T follicular helper cell (primary cell): ENCODE data around the gene ANKRD6.

Source experiments
- DNase-seq: peaks from one replicate; pipeline ENCODE4 v3.0.0-alpha.2; 2020; ENCODE audit warnings: low read depth

ANKRD6 gene

DNA sequence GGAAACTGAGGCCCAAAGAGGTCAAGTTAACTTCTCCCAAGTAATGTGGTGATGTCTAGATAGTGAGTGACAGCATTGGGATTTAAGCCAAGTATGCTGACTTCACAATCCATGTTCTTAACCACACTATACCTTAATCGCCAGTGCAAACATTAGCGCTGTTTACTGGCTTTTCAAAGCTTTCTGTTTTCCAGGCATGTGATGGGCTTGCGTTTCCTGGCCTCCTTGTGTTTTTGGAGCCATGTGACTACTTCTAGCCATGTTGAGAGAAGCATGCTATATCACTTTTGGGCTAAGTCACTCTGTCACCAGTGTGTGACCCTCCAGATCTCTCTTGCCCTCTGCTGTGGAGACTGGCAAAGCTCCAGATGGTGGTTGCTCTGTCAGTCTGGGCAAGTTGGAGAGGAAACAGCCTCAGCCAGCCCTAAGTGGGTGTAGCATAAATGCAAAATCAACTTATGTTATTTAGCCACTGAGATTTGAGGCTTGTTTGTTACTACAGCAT, 76.9 kb downstream of the ANKRD6 start:
- no peak for DNase-seq

DNA sequence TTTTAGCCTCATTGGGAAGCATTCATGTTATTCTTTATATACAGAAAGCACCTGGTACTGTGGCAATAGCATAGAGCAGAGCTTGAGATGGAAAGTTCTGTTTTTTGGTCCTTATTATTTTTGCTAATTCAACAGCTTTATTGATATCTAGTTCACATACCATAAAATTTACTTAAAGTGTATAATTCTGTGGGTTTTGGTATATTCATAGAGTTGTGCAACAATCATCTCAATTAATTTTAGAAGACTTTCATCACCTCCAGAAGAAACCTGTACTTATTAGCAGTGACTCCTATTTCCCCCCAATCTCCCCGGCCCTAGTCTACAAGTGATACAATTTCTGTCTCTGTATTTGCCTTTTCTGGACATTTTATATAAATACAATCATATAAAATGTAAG, 77.4 kb downstream of the ANKRD6 start:
- DNase-seq: no peak

DNA sequence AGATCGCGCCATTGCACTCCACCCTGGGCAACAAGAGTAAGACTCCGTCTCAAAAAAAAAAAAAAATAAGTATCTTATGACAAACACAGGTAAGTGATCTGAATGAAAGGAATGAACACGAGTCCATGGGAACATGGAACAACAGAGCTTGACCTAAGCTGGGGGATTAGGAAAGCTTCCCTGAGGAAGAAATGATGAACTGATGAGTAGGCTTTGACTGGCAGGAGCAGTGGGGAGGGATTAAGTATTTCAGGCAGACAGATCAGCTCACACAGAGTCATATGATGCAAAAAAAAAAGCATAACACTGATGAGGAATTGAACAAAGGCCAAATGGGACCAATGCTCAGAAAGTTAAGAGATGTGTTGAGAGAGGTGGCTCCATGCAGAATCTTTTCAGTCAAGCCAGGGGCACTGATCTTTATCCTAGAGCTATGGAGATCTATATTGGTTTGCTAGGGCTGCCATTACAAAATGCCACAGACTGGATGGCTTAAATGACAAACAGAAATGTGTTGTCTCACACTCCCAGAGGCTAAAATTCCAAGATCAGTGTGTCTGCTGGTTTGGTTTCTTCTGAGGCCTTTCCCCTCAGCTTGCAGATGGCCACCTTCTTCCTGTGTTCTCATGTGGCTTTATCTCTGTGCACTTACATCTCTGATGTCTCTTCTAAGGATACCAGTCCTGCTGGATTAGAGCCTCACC, 85.6 kb downstream of the ANKRD6 start:
- no peak for DNase-seq

DNA sequence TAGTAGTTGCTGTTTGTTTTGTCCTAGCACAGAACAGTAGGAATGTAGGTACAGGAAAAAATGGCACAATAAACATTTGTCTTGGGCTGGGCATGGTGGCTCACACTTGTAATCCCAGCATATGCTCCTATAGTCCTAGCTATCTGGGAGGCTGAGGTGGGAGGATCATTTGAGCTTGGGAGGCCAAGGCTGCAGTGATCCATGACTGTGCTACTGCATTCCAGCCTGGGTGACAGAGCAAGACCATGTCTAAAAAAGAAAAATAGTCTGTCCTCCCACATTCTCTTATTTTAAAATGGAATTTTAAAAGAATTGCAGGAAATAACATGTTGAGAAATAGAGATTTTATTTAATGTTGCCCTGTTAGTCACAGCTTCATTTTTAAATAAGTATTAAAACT, 87.8 kb downstream of the ANKRD6 start:
- no peak for DNase-seq

DNA sequence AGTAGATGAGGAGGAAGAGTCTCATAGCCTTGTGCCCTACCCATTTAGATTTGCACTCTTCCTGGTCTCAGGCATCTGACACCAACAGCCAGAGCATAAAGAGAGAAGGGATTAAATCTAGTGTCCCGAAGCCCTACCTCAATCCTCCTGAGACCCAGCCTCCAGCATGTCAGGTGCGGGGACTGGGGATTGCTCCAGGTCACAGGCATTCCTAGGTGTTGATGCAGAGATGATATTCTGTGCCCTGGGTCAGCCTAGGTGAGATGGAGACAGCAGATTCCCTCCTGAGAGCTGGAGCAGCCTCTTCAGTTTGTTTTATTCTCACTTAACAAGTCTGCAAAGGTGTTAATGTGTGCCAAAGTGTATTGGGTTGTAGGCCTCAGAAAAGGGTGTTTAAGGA, 89.8 kb downstream of the ANKRD6 start:
- DNase-seq: no peak

DNA sequence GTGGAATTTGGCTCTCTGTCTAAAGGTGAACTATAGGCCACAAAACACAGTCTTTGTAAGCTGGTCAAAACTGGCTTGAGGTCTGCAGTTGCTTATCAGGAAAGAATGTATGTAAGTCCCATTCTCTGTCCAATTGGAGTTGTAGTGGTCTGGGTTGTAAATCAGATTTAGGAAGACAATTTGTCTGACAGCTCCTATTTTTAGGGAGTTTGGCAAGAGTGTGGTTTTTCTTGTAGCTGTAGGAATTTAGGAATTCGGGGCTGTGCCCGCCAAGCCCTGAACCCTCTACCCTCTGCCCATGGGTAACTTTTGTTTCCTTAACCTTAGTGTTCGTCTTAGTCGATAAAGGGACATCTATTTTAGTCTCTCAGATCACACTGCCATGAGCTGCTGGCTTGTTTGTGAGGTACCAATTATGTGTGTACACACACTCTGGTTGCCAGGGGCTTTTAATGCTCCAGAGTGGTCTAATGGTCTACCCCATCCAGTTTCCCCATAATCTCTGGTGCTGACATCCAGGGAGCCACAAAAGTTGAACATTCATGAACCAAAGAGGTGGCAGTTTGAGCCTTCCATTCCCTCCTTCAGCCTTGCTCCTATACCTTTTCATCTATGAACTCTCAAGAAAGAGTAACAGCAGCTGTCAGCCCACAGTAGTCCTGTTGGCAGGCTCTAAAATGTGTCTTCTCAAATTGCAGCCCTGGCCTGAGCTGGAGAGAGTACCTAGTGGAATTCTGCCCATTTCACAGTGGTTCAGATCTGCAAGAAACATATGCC, 93.0 kb downstream of the ANKRD6 start:
- no peak for DNase-seq

DNA sequence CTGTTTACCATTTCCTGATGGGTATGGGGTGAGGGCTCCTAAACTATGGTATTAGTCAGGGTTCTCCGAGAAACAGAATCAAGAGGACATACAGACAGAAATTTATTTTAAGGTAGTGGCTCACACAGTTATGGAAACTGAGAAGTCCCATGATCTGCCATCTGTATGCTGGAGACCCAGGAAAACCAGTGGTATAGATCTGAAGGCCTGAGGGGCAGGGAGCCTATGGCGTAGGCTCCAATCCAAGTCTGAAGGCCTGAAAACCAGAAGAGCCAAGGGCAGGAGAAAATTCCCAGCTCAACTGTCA, 93.6 kb downstream of the ANKRD6 start:
- no peak for DNase-seq

DNA sequence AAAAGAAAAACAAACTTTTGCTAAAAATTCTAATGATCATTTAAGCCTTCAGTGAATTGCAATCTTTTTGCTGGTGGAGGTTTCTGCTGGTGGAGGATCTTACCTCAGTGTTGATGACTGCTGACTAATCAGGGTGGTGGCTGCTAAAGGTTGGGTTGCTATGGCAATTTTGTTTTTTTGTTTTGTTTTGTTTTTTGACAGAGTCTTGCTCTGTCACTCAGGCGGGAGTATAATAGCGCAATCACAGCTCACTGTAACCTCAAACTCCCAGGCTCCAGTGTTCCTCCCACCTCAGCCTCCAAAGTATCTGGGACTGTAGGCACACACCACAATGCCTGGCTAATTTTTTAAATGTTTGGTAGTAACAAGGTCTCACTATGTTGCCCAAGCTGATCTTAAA, 94.7 kb downstream of the ANKRD6 start:
- no peak for DNase-seq

DNA sequence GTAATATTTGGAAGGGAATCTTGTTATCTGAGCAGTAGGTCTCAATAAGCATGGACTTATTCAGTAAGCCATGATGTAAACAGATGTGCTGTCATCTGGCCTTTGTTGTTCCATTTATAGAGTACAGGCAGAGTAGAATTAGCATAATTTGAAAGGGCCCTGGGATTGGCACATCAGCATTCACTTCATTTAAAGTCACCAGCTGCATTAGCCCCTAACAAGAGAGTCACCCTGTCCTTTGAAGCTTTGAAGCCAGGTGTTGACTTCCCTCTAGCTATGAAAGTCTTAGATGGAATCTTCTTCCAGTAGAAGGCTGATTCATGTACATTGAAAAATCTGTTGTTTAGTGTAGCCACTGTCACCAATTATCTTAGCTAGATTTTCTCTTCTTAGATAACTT, 95.9 kb downstream of the ANKRD6 start:
- no peak for DNase-seq

DNA sequence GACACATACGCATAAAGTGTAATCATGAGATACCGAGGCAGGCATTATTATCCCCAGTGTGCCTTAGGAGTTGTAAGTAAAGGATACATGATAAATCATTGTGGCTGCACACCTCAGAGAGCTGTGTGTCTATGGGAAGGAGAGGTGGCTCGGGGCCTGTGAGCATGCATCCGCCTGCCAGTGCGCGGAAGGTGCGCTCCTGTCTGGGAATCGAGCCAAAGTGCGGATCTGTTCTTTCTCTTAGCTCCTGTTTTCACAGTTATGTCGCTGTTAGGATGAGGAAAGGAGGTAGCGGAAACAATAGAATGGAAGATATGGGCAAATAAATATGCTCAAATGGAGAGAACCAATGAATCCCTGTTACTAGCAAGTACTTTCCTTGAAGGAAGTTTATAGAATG, 98.0 kb downstream of the ANKRD6 start:
- no peak for DNase-seq

DNA sequence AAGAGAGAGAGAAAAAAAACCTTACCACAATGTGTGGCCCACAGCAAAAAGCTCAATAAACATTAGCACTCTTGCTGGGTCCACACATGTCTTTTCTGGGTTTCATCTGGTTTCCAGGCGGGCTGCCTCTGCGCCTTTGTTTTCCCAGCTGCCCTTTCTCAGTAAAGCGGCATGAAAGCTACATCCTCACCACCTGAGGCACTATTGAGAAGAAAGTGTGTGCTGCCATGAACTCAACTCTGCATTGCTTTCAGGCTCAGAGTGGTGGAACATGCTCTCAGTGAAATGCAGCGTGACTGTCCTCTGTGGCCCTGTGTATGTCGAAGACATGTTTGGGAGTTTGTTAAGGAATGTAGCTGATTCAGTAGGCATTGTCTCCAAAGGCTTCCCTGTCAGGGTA, 103.3 kb downstream of the ANKRD6 start:
- DNase-seq: no peak

DNA sequence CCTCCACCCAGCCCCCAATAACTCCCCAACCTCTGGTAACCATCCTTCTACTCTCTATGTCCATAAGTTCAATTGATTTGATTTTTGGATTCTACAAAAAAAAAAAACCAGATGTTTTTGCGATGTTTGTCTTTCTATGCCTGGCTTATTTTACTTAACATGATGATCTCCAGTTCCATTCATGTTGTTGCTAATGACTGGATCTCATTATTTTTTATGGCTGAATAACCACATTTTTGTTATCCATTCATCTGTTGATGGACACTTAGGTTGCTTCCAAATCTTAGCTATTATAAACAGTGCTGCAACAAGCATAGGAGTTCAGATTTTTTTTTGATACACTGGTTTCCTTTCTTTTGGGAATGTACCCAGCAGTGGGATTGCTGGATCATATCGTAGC, 106.8 kb downstream of the ANKRD6 start:
- DNase-seq: no peak

DNA sequence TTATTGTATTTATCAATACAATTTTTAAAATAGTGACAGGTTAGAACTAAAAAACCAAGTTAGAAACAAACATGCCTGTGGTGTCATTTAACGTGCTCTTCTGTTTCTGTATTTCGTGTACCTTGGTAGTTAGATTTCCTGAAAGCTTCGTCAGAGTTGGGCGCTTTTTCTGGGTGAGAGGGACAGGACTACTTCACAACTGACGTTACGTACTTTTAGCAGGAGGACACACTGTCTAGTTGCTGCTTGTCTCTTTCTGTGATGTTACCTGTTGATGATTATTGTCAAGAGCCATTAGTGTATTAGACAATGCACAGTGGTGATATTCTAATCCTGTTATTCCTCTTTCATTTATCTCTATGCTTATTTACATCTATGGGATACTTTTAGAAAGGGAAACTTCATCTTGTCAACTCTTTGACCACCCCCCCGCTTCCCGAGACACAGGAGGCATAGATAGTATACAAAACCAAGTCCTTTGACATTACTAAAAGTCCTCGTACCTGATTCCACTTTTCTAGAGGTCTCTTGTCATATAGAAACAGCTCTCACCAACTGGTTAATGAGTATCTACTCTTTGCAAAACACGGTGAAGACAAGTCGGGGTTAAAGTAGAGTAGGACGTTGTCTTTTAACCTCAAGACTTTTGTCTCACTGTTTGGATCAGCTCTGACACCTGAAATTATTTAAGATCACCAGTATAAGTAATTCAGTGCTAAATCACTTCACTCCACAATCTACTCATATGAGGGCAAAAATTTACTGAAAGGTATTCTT, 109.3 kb downstream of the ANKRD6 start:
- DNase-seq: no peak

DNA sequence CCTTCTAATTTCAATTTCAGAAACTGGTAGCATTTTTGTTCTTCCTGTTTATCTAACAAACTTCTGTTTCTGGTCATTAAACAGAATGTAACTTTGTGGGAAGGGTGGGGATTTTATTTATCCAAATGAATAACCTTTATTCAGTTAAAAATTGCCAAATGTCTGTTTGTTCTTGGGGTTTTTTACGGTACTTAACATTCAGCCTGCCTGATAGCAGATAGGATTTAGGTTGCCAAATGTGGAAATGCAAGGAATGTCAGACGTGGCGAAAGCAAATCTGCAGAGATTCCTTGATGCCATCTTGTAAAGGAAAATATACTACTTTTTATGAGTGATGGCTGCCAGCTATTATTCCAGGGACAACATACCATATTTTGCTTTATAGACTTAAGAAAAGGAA, 109.9 kb downstream of the ANKRD6 start:
- DNase-seq: no peak

DNA sequence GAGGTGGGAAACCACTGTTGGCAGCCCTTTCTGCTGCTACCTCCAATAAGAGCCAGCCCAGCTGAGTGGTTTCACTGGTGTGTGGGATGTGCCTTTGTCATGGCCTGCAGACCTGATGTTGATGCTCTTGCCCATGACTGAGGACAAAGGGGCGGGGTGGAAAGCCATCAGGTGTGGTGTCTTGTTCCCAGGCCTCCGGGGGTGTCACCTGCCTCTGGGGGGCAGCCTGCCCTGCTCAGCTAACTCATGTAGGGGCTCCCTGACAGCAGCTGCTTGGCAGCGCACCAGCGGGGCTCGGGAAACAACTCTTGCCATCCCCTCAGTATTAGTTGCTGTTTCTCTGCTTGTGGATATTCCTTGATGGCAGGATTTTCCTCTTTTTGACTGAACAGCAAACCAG, 114.3 kb downstream of the ANKRD6 start:
- DNase-seq: no peak

DNA sequence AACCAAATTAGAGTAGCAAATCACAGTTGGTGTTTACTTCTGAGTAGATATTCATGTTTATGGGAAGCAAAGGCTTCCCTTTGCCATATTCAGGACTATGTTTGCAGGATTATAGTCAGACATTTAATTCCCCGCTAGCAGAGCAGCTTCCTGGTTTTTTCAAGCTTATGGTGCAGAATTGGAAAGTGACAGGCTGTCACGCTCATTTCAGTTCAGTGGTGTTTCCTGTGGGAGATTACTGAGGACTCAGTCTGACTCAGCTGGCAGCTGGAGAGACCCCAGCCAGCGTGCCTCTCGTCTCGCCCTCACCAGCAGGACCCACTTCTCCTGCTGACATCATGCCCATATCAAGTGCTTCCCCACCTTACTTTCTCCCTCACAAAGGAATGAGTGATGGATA, 120.5 kb downstream of the ANKRD6 start:
- no peak for DNase-seq

DNA sequence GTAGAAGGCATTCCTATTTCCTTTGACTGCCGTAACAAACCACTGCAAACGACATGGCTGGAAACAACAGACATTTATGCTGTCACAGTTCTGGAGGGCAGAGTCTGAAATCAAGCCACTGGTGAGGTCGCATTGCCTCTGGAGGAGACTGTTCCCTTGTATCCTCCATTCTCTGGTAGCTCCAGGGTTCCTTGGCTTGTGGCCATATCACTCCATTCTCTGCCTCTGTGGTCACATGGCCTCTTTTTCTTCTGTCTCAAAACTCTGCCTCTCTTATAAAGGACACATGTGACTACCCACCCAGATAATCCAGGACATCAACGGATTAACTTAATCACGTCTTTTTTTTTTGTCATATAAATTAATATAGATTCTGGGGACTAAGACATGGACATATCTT, 121.2 kb downstream of the ANKRD6 start:
- DNase-seq: no peak

DNA sequence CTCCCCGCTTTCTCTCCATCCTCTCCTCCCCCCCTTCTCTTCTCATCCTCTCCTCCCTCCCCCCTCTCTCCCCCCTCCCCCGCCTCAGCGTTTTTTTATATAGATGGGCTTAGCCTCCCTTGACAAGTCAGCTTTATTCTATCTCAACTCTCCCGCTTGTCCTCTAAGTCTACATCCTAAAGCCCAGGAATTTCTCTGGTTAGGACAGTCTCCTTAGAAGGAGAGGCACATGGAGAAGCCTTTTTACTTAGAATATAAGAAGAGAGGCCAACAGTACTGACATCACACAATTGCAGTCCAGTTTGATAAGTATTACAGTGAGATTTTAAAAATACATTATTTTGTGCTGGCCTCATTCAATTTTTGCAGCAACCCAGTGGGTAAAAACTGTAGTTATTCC, 122.1 kb downstream of the ANKRD6 start:
- no peak for DNase-seq

DNA sequence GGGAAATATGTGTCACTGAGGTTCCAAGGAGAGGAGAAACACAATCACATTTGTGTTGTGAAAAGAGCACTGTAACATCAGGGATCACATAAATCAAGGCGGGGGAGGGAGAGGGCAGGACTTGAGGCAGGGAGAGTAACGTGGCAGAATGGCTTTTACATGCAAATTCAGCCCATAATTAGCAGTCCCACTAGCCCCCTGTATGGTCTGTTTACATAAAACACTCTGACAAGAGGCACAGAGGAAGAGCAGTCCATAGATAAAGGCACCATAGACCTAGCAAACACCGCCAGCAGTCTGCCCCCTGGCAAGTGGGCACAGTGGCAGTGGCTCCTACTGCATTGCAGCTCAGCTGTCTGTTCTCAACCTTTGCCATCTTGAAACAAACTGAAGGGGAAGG, 122.9 kb downstream of the ANKRD6 start:
- DNase-seq: no peak

DNA sequence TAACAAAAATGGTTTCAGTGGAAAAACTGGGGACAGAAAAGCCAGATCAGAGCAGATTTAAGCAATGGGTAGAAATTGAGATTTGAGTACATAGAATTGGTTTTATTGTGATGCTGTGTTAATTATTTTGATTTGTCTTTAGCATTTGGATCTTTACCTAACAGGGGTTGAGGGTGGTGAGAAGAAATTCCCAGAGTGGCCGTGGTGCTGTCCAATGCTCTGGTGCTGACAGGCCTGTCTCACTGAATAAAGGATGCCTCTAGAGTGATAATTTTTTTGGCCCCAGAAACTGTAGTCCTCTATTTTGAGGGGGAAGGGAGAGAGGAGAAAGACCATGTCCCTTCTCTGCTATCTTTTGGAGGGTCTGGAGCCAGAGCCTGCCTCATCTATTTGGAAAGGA, 126.5 kb downstream of the ANKRD6 start:
- no peak for DNase-seq

DNA sequence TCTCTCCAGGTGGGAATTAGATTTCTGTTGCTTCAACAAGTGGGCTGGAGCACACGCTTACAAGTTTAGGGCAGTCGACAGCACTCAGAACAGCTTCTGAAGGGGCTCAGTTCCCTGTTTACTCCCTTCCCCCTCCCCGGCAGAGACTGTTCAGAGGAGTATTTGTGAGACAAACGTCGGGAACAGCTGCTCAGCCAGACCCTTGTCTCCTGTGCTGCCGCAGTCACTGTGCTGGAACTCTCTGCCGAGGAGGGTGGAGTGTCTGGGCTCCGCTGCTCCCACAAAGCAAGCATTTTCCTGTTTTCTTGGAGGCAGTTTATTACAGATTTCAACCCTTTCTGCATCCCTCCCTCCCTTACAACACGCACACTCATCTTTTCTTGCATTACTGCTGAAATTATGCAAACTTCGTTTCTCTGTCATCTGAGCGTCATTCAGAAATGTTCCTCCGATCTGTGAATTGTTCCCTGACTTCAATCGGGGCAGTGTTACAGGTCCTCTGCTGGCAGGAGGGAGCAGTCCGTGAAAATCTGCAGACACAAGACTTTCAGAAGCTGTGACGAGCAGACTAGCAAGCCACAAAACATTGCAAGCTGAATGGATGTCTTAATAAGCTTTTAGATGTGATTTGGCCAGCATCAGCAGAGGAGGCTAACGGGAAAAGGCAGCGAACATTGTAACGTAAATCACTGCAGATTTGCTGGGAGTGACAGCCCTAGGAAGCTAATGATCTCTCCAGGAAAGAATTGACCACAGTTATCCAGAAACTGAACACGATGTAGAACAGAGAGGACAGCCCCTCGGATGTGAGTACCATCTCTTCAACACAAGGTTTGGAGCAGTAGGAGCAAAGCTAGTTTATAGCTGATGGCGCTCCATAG, 129.4 kb downstream of the ANKRD6 start:
- no peak for DNase-seq

DNA sequence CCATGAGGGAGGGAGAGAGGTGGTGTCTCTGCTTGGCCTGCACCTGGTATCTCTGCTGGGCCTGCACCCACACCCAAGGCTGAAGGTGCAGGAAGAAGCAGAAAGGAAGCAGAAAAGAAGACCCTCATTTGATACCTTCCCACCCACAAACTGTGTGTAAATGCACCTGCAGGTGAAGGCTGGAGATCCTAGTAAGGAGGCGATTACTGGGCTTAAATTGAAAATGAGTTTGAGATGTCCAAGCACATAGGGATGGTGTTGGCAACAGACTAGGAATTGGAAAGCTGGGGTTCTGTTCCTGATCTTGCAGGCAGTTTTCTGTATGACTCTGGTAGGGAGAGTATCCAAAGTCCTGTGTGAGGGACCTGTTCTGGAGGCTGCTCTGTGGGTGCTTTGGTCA, 130.9 kb downstream of the ANKRD6 start:
- DNase-seq: no peak
